PC-3 (cell line): ENCODE measurements around the gene CNTN1. TPM values are rescaled to one million over a fixed set of nuclear protein-coding genes. Genes with fewer than 3 reads are reported as not detected.

Experiments
- ATAC-seq: fragments of 200-7000 bp; cut with Tn5 transposase; 2 replicates; pipeline ENCODE4 v1.9.1; 2020; ENCODE audit warnings: mild to moderate bottlenecking, moderate library complexity
- BruUV-seq: library from RNA; stranded (reverse); fragments of 400-500 nt; replicated peaks from 2 replicates; lab custom pipeline; 2021; lab: Mats Ljungman, UMichigan
- CTCF ChIA-PET: fragments of 300-600 bp; sonication (Branson Sonifier 250); formaldehyde crosslinking; loops from one replicate; lab custom pipeline; 2022; ENCODE audit warnings: antibody characterized with exemption; lab: Charles Lee
- POLR2A ChIA-PET: fragments of 300-600 bp; sonication (Branson Sonifier 250); formaldehyde crosslinking; loops from one replicate; lab custom pipeline; 2022; ENCODE audit warnings: antibody characterized with exemption; ENCODE audit not compliant: unreplicated experiment; lab: Charles Lee
- DNase-seq: peaks from one replicate; pipeline ENCODE4 v3.0.0-alpha.2; 2015
- H2AFZ ChIP-seq: fragments of 300-600 bp; sonication (generic); 2 replicates; pipeline ENCODE4 v1.6.0; 2016; ENCODE audit warnings: antibody characterized with exemption, low read length
- H3F3A ChIP-seq: fragments of 300-600 bp; sonication (generic); one replicate; pipeline ENCODE4 v1.6.0; 2017; ENCODE audit warnings: antibody characterized with exemption, low read length, control low read depth, mild to moderate bottlenecking; ENCODE audit not compliant: unreplicated experiment
- H3K27ac ChIP-seq: fragments of 300-600 bp; sonication (generic); 2 replicates; pipeline ENCODE4 v1.5.1; 2016; ENCODE audit warnings: mild to moderate bottlenecking, low read length
- H3K27me3 ChIP-seq: fragments of 300-600 bp; sonication (generic); 2 replicates; pipeline ENCODE4 v1.6.1; 2016; ENCODE audit warnings: low read length, mixed read lengths
- H3K36me3 ChIP-seq: fragments of 300-600 bp; sonication (generic); 2 replicates; pipeline ENCODE4 v1.6.1; 2016; ENCODE audit warnings: low read depth, mixed run types, low read length, mixed read lengths
- H3K4me1 ChIP-seq: fragments of 300-600 bp; sonication (generic); 2 replicates; pipeline ENCODE4 v1.5.1; 2016; ENCODE audit warnings: low read length; ENCODE audit not compliant: insufficient read depth
- H3K4me2 ChIP-seq: fragments of 300-600 bp; sonication (generic); 2 replicates; pipeline ENCODE4 v1.6.0; 2016; ENCODE audit warnings: low read length
- H3K4me3 ChIP-seq: fragments of 300-600 bp; sonication (generic); 2 replicates; pipeline ENCODE4 v1.5.1; 2016; ENCODE audit warnings: mild to moderate bottlenecking, low read length, mixed read lengths
- H3K79me2 ChIP-seq: fragments of 300-600 bp; sonication (generic); 2 replicates; pipeline ENCODE4 v1.6.1; 2017; ENCODE audit warnings: low read length, mixed read lengths
- H3K9ac ChIP-seq: fragments of 300-600 bp; sonication (generic); 2 replicates; pipeline ENCODE4 v1.6.0; 2016; ENCODE audit warnings: mild to moderate bottlenecking, low read length
- H3K9me2 ChIP-seq: fragments of 300-600 bp; sonication (generic); replicated peaks from 2 replicates; pipeline ENCODE4 v1.6.1; 2016; ENCODE audit warnings: mixed run types, low read length, mixed read lengths
- H3K9me3 ChIP-seq: fragments of 300-600 bp; sonication (generic); 2 replicates; pipeline ENCODE4 v1.6.1; 2016; ENCODE audit warnings: low read length, mixed read lengths
- H4K20me1 ChIP-seq: fragments of 300-600 bp; sonication (generic); 2 replicates; pipeline ENCODE4 v1.6.1; 2016; ENCODE audit warnings: low read length, mixed read lengths
- EZH2 ChIP-seq: fragments of 300-600 bp; sonication (generic); IDR thresholded peaks from one replicate; pipeline ENCODE4 v1.6.1; 2017; ENCODE audit warnings: antibody characterized with exemption, mild to moderate bottlenecking, low read length; ENCODE audit not compliant: unreplicated experiment
- EZH2phosphoT487 ChIP-seq: fragments of 300-600 bp; sonication (generic); IDR thresholded peaks from 2 replicates; pipeline ENCODE4 v1.6.1; 2018; ENCODE audit warnings: mild to moderate bottlenecking, antibody characterized with exemption, low read length, borderline replicate concordance
- intact Hi-C: fragments of 100-400 bp; cut with micrococcal nuclease; formaldehyde crosslinking; loops from 2 replicates; pipeline ENCODE4 v1.9.0; 2023
- total RNA-seq: library from RNA; depleted of rRNA; stranded (reverse); fragments of >200 nt; gene quantifications from 2 replicates; pipeline ENCODE4 v1.2.3, GENCODE V29; 2014
- TF ChIP-seq, protein P1 (sequence below): fragments of 300-600 bp; sonication (generic); conservative IDR thresholded peaks from 2 replicates; pipeline ENCODE4 v1.5.1; 2017; ENCODE audit warnings: antibody characterized with exemption, low read depth, mild to moderate bottlenecking, low read length

The CNTN1 gene
- total RNA-seq, 1 experiment from 2014 or later: not detected

- no peaks in the 10 kb centered on the region for H3K9me2 ChIP-seq
- no peak overlapping the region for H3K4me3 ChIP-seq
- BruUV-seq: no TSS peak
- DNase-seq (no peak), ATAC-seq (no peak)
- H3K4me1 ChIP-seq: no peaks in the 10 kb centered on the region
- H3K9me3 ChIP-seq: no peaks in the 10 kb centered on the region
- intact Hi-C loops: no loop called here
- H2AFZ ChIP-seq: no peak overlapping the region
- no peaks in the 10 kb centered on the region for H4K20me1 ChIP-seq
- no peaks in the 10 kb centered on the region for H3K79me2 ChIP-seq
- no peak overlapping the region for H3K4me2 ChIP-seq
- no peak overlapping the region for H3K9ac ChIP-seq
- peaks cover 11% of the 10 kb centered on the region for H3K27me3 ChIP-seq
- no peak for TF ChIP-seq EZH2phosphoT487
- TF ChIP-seq, protein P1, sequence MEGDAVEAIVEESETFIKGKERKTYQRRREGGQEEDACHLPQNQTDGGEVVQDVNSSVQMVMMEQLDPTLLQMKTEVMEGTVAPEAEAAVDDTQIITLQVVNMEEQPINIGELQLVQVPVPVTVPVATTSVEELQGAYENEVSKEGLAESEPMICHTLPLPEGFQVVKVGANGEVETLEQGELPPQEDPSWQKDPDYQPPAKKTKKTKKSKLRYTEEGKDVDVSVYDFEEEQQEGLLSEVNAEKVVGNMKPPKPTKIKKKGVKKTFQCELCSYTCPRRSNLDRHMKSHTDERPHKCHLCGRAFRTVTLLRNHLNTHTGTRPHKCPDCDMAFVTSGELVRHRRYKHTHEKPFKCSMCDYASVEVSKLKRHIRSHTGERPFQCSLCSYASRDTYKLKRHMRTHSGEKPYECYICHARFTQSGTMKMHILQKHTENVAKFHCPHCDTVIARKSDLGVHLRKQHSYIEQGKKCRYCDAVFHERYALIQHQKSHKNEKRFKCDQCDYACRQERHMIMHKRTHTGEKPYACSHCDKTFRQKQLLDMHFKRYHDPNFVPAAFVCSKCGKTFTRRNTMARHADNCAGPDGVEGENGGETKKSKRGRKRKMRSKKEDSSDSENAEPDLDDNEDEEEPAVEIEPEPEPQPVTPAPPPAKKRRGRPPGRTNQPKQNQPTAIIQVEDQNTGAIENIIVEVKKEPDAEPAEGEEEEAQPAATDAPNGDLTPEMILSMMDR: no peak
- no peak for TF ChIP-seq EZH2
- no peaks in the 10 kb centered on the region for H3K36me3 ChIP-seq
- ChIA-PET POLR2A (no interaction called here), CTCF (no interaction called here)
- no peak overlapping the region for H3K27ac ChIP-seq
- no peaks in the 10 kb centered on the region for H3F3A ChIP-seq
Observed at GRCh38 chr12:40992158-40992557, 299.9 kb downstream of the CNTN1 start.

DNA sequence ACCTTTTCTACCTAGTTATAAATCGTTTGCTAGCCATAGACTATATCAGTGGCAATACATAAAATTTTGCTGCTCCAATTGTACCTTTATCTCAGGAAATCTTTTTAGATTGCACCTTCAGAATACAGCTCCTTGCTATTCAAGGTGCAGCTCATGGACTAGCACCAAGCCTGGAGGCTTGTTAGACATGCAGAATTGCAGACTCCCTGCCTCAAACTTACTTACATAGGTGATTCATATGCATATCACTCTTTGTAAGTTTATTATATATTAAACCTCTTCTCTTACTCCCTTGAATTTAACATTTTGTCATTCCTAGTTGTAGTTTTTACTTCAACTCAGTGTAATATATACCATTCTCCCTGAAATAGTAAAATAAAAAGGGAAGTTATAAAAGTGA lies 300.4 kb downstream of the CNTN1 start:
- intact Hi-C loops: no loop called here
- peaks cover 8% of the 10 kb centered on the region; the same call in 1 of the 2 replicates for H3K27me3 ChIP-seq
- H3K4me2 ChIP-seq: no peak overlapping the region
- no peak overlapping the region for H3K27ac ChIP-seq
- no peaks in the 10 kb centered on the region for H3K9me2 ChIP-seq
- DNase-seq: no peak
- no peaks in the 10 kb centered on the region for H3K79me2 ChIP-seq
- H4K20me1 ChIP-seq: no peaks in the 10 kb centered on the region
- H3K4me1 ChIP-seq: no peaks in the 10 kb centered on the region
- CTCF ChIA-PET: no interaction called here
- BruUV-seq: no TSS peak
- POLR2A ChIA-PET: no interaction called here
- TF ChIP-seq, protein P1: no peak
- TF ChIP-seq EZH2phosphoT487 (no peak), EZH2 (no peak)
- H3K9me3 ChIP-seq: no peaks in the 10 kb centered on the region
- H3F3A ChIP-seq: no peaks in the 10 kb centered on the region
- no peak overlapping the region for H3K9ac ChIP-seq
- H2AFZ ChIP-seq: no peak overlapping the region
- no peaks in the 10 kb centered on the region for H3K36me3 ChIP-seq
- ATAC-seq: no peak
- H3K4me3 ChIP-seq: no peak overlapping the region

DNA sequence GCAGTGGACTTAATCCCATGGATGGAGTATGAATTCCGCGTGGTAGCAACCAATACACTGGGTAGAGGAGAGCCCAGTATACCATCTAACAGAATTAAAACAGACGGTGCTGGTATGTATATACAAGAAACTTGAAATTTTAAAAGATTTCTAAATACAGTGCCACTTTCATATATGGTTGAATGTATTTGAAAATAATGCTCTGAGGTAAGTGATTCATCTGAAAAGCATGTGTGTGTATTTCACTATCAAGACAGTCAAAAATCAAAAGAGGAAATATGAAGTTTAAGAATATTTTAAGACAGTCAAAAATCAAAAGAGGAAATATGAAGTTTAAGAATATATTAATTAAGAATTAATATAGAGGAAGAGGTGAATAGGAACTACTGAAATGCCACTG lies 300.9 kb downstream of the CNTN1 start:
- no peak overlapping the region for H3K4me2 ChIP-seq
- DNase-seq (no peak), ATAC-seq (no peak)
- H3K9ac ChIP-seq: no peak overlapping the region
- CTCF ChIA-PET: no interaction called here
- H3K9me3 ChIP-seq: no peaks in the 10 kb centered on the region
- no peak overlapping the region for H2AFZ ChIP-seq
- intact Hi-C loops: no loop called here
- no peaks in the 10 kb centered on the region for H3F3A ChIP-seq
- H3K79me2 ChIP-seq: no peaks in the 10 kb centered on the region
- H4K20me1 ChIP-seq: no peaks in the 10 kb centered on the region
- TF ChIP-seq EZH2phosphoT487: no peak
- H3K36me3 ChIP-seq: no peaks in the 10 kb centered on the region
- H3K4me1 ChIP-seq: no peaks in the 10 kb centered on the region
- no peak overlapping the region for H3K27ac ChIP-seq
- POLR2A ChIA-PET: no interaction called here
- no TSS peak for BruUV-seq
- no peak overlapping the region for H3K4me3 ChIP-seq
- H3K9me2 ChIP-seq: no peaks in the 10 kb centered on the region
- H3K27me3 ChIP-seq: peaks cover 8% of the 10 kb centered on the region; the same call in 1 of the 2 replicates
